H9 (cell line): Measurements from ENCODE around the gene F5. TPM values are rescaled to one million over a fixed set of nuclear protein-coding genes. Genes with fewer than 3 reads are reported as not detected.

Experiments used
- DNase-seq: peaks from one replicate; pipeline ENCODE4 v3.0.0-alpha.2; 2017
- H2AFZ ChIP-seq: one replicate; pipeline ENCODE4 v1.6.1; 2013; ENCODE audit warnings: mild to moderate bottlenecking, low read length, control low read depth, moderate library complexity
- H2AK5ac ChIP-seq: 2 replicates; pipeline ENCODE4 v1.6.1; 2013; ENCODE audit warnings: low read length, control low read depth, mixed read lengths; ENCODE audit not compliant: insufficient read length
- H2BK120ac ChIP-seq: one replicate; pipeline ENCODE4 v1.6.1; 2013; ENCODE audit warnings: low read depth, mild to moderate bottlenecking, low read length, control low read depth, inconsistent platforms; ENCODE audit not compliant: poor library complexity, severe bottlenecking
- H2BK12ac ChIP-seq: 2 replicates; pipeline ENCODE4 v1.6.1; 2013; ENCODE audit warnings: low read length, control low read depth, mixed read lengths, low read depth; ENCODE audit not compliant: insufficient read length
- H2BK15ac ChIP-seq: 2 replicates; pipeline ENCODE4 v1.6.1; 2013; ENCODE audit warnings: low read depth, low read length, control low read depth
- H2BK20ac ChIP-seq: one replicate; pipeline ENCODE4 v1.6.1; 2013; ENCODE audit warnings: low read depth, mild to moderate bottlenecking, low read length, control low read depth, inconsistent platforms; ENCODE audit not compliant: poor library complexity, severe bottlenecking
- H2BK5ac ChIP-seq: 2 replicates; pipeline ENCODE4 v1.6.1; 2013; ENCODE audit warnings: low read length, control low read depth, mixed read lengths; ENCODE audit not compliant: insufficient read length
- H3K14ac ChIP-seq: 2 replicates; pipeline ENCODE4 v1.6.1; 2013; ENCODE audit warnings: low read length, control low read depth; ENCODE audit not compliant: insufficient read depth
- H3K18ac ChIP-seq: 2 replicates; pipeline ENCODE4 v1.6.1; 2013; ENCODE audit warnings: low read depth, mild to moderate bottlenecking, mixed read lengths, low read length, control low read depth; ENCODE audit not compliant: insufficient read length
- H3K23ac ChIP-seq: 2 replicates; pipeline ENCODE4 v1.6.1; 2013; ENCODE audit warnings: low read length, control low read depth, mixed read lengths, low read depth; ENCODE audit not compliant: insufficient read length
- H3K23me2 ChIP-seq: 2 replicates; pipeline ENCODE4 v1.6.1; 2013; ENCODE audit warnings: low read depth, mild to moderate bottlenecking, mixed read lengths, low read length, control low read depth; ENCODE audit not compliant: insufficient read length, poor library complexity, severe bottlenecking
- H3K27ac ChIP-seq: 2 replicates; pipeline ENCODE4 v1.5.1; 2013; ENCODE audit warnings: low read length, control low read depth, mixed read lengths, low read depth; ENCODE audit not compliant: insufficient read length
- H3K27me3 ChIP-seq: 2 replicates; pipeline ENCODE4 v1.6.1; 2013; ENCODE audit warnings: low read length, control low read depth, inconsistent platforms; ENCODE audit not compliant: insufficient read depth
- H3K4ac ChIP-seq: 2 replicates; pipeline ENCODE4 v1.6.1; 2013; ENCODE audit warnings: low read depth, mild to moderate bottlenecking, control low read depth, inconsistent platforms, low read length, moderate library complexity
- H3K4me1 ChIP-seq: 2 replicates; pipeline ENCODE4 v1.6.1; 2013; ENCODE audit warnings: low read length, control low read depth, inconsistent platforms; ENCODE audit not compliant: insufficient read depth
- H3K4me2 ChIP-seq: 2 replicates; pipeline ENCODE4 v1.6.1; 2013; ENCODE audit warnings: low read length, control low read depth, mixed read lengths; ENCODE audit not compliant: insufficient read length, insufficient read depth
- H3K56ac ChIP-seq: 2 replicates; pipeline ENCODE4 v1.6.1; 2013; ENCODE audit warnings: low read depth, mild to moderate bottlenecking, mixed read lengths, low read length, control low read depth; ENCODE audit not compliant: insufficient read length
- H3K79me1 ChIP-seq: 2 replicates; pipeline ENCODE4 v1.6.1; 2013; ENCODE audit warnings: low read depth, mild to moderate bottlenecking, moderate library complexity, low read length, control low read depth, inconsistent platforms; ENCODE audit not compliant: insufficient read depth, poor library complexity, severe bottlenecking
- H3K79me2 ChIP-seq: 2 replicates; pipeline ENCODE4 v1.6.1; 2013; ENCODE audit warnings: low read length, control low read depth, inconsistent platforms; ENCODE audit not compliant: insufficient read depth
- H3K9ac ChIP-seq: 2 replicates; pipeline ENCODE4 v1.6.1; 2013; ENCODE audit warnings: low read length, control low read depth, mixed read lengths; ENCODE audit not compliant: insufficient read length; ENCODE audit errors: extremely low read depth
- H3K9me3 ChIP-seq: one replicate; pipeline ENCODE4 v1.6.1; 2013; ENCODE audit warnings: low read depth, low read length, inconsistent platforms; ENCODE audit not compliant: control insufficient read depth
- H3T11ph ChIP-seq: one replicate; pipeline ENCODE4 v1.6.1; 2013; ENCODE audit warnings: mild to moderate bottlenecking, low read length, control low read depth, inconsistent platforms
- H4K20me1 ChIP-seq: one replicate; pipeline ENCODE4 v1.6.1; 2013; ENCODE audit not compliant: control insufficient read depth, insufficient read length, insufficient read depth
- H4K5ac ChIP-seq: 2 replicates; pipeline ENCODE4 v1.6.1; 2013; ENCODE audit warnings: low read depth, mild to moderate bottlenecking, mixed read lengths, low read length, control low read depth; ENCODE audit not compliant: insufficient read length
- H4K8ac ChIP-seq: replicated peaks from 2 replicates; pipeline ENCODE4 v1.6.1; 2013; ENCODE audit warnings: low read length, control low read depth, mixed read lengths, low read depth; ENCODE audit not compliant: insufficient read length
- H4K91ac ChIP-seq: 2 replicates; pipeline ENCODE4 v1.6.1; 2013; ENCODE audit warnings: low read depth, mild to moderate bottlenecking, moderate library complexity, mixed read lengths, low read length, control low read depth; ENCODE audit not compliant: insufficient read length
- H3K27ac Mint-ChIP-seq, 3 experiments: 2 replicates in 2 of 3; 3 replicates in 1 of 3; pipeline ENCODE4 v1.8.0; 2020 to 2021; ENCODE audit warnings: mixed read lengths in 3 of 3, mild to moderate bottlenecking in 1 of 3, moderate library complexity in 1 of 3
- H3K27me3 Mint-ChIP-seq: 2 replicates; pipeline ENCODE4 v1.8.0; 2021; ENCODE audit warnings: low read depth, mild to moderate bottlenecking, moderate library complexity, mixed read lengths
- H3K36me3 Mint-ChIP-seq, 3 experiments: 2 replicates in 2 of 3; 3 replicates in 1 of 3; pipeline ENCODE4 v1.8.0; 2020 to 2021; ENCODE audit warnings: low read depth in 3 of 3, mixed read lengths in 3 of 3; ENCODE audit not compliant: insufficient read depth in 1 of 3
- H3K4me1 Mint-ChIP-seq, 2 experiments: 2 replicates each; pipeline ENCODE4 v1.8.0; 2020; ENCODE audit warnings: mixed read lengths in 2 of 2
- H3K4me3 Mint-ChIP-seq, 2 experiments: 2 replicates in 1 of 2; 3 replicates in 1 of 2; pipeline ENCODE4 v1.8.0; 2020 to 2021; ENCODE audit warnings: mild to moderate bottlenecking in 2 of 2, mixed read lengths in 2 of 2, moderate library complexity in 1 of 2
- H3K9me3 Mint-ChIP-seq, 2 experiments: 2 replicates in 1 of 2; 3 replicates in 1 of 2; pipeline ENCODE4 v1.8.0; 2020; ENCODE audit warnings: mild to moderate bottlenecking in 2 of 2, mixed read lengths in 2 of 2, moderate library complexity in 1 of 2
- CTCF ChIP-seq: fragments of 200-600 bp; sonication (generic); conservative IDR thresholded peaks from 3 replicates; pipeline ENCODE4 v1.8.0; 2021; ENCODE audit warnings: antibody characterized with exemption, mild to moderate bottlenecking
- WGBS: extraction: QIAGEN DNeasy Blood & Tissue Kit; methylation state at CpG from one replicate; pipeline ENCODE4 v1.1.7; 2013; ENCODE audit warnings: missing lambda C conversion rate, low lambda C conversion rate, mixed read lengths; ENCODE audit not compliant: insufficient read length; ENCODE audit errors: extremely low coverage; 5-methylcytosine and 5-hydroxymethylcytosine counted together
- total RNA-seq: library from RNA; stranded (reverse); gene quantifications from 2 replicates; pipeline ENCODE4 v1.2.1, GENCODE V29; 2021

F5 gene
- total RNA-seq, 1 experiment from 2014 or later, result 0.04 TPM

- no CpG with 5 or more reads among the region's 5 CpGs for WGBS
- no peak overlapping the region for H4K8ac ChIP-seq
- no peak overlapping the region for H3K27ac ChIP-seq
- no peak overlapping the region for H3K18ac ChIP-seq
- Mint-ChIP-seq H3K27ac (peak overlapping the region in 2 of 3 experiments; percentile 14 to 44; a peak in 3 of 7 replicates), H3K4me3 (peak overlapping the region; percentile 85 to 97), H3K4me1 (peaks cover 81 to 83% of the 10 kb centered on the region in 2 experiments), H3K36me3 (no peaks in the 10 kb centered on the region; a peak in 1 of 7 replicates), H3K9me3 (no peaks in the 10 kb centered on the region; a peak in 1 of 5 replicates), H3K27me3 (no peaks in the 10 kb centered on the region)
- H2BK120ac ChIP-seq, result no peak overlapping the region
- H2AFZ ChIP-seq, result no peak overlapping the region
- no peak for DNase-seq
- no peak overlapping the region for H3K56ac ChIP-seq
- peaks cover 14% of the 10 kb centered on the region for H3K4me1 ChIP-seq
- H4K20me1 ChIP-seq, result no peaks in the 10 kb centered on the region
- H4K91ac ChIP-seq, result no peak overlapping the region
- peaks cover 26% of the 10 kb centered on the region; the same call in 1 of the 2 replicates for H3K79me2 ChIP-seq
- H2BK15ac ChIP-seq, result no peak overlapping the region
- H2BK5ac ChIP-seq, result no peak overlapping the region
- no peaks in the 10 kb centered on the region for H3K27me3 ChIP-seq
- no peak for TF ChIP-seq CTCF
- H3K23me2 ChIP-seq, result peaks cover 15% of the 10 kb centered on the region
- no peak overlapping the region for H2BK20ac ChIP-seq
- no peak overlapping the region for H3T11ph ChIP-seq
- no peak overlapping the region for H3K4ac ChIP-seq
- H2BK12ac ChIP-seq, result no peak overlapping the region
- H3K79me1 ChIP-seq, result peaks cover 7% of the 10 kb centered on the region
- no peak overlapping the region for H3K14ac ChIP-seq
- H3K9ac ChIP-seq, result no peak overlapping the region
- peak overlapping the region; percentile 95 for H3K4me2 ChIP-seq
- H3K9me3 ChIP-seq, result no peaks in the 10 kb centered on the region
- H3K23ac ChIP-seq, result no peak overlapping the region
- H2AK5ac ChIP-seq, result no peak overlapping the region
- no peak overlapping the region for H4K5ac ChIP-seq
These were observed 102.7 kb downstream of the F5 start for GRCh38 chr1:169483500-169483966.
